Kidney glomerular epithelial cell (primary cell): Measurements from ENCODE around the gene UBA52.

ENCODE experiments used
- DNase-seq: peaks from one replicate; lab custom pipeline; 2025; lab: John Stamatoyannopoulos, UW

The UBA52 gene

GRCh38 chr19:18608805-18609716 is 37.4 kb downstream of the UBA52 start:
- no peak for DNase-seq

DNA sequence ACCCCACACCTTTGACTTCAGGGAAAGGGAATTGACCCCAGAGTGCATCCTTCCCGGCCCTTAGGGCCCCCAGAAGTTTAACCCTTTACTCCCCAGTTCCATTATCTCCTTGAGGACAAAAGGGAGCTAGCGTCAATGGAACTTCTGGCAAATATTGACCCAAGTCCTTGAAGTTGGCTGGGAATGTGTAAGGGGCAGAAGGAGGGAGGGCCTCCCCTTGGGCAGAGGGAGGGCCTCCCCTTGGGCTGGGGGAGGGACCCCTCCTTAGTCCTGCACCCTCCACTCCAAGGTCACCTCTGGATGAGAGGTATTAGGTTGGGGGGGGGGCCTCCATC is 38.0 kb downstream of the UBA52 start:
- no peak for DNase-seq

GRCh38 chr19:18610245-18610555 is 38.5 kb downstream of the UBA52 start:
- no peak for DNase-seq

- no peak for DNase-seq
These were observed 39.1 kb downstream of the UBA52 start for GRCh38 chr19:18610556-18611326.

GRCh38 chr19:18611327-18612050 is 39.8 kb downstream of the UBA52 start:
- DNase-seq = no peak

DNA sequence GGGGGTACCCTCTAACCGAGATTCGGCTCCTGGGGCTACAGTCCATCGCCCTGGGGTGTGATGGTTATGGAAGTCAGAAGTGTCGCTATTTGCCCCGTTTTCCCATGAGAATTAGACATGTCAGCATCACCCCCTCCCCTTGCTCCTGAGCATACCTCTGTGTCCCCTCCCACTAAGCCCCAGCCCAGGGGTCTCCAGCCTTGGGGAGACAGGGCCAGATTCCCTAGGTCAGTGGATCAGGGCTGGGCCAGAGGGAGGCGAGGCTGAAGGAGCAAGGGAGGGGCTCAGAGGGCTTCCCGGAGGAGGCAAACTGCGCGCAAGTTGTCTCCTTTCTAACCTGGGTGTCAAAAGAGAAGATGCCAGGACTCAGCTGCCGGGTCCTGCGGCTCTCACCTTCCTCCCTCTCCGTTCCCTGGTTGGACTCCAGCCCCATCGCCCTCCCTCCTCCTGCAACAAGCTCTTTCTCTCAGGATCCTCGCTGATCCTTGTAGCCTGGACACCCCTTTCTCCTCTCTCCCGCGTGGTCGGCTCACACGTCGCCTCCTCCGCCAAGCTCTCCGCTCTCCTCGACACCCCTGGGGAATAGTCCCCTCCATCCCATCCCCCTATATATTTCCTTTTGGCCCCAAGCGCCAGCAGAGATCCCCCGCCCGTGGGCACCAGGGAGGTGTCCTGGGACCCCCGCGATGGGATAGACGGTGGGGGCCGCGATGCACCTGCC is 40.6 kb downstream of the UBA52 start:
- DNase-seq = no peak

GRCh38 chr19:18612772-18613588 is 41.3 kb downstream of the UBA52 start, which contains the start of gene TMEM59L:
TMEM59L (plus strand) TSS chr19:18612870; CDS start chr19:18612959, 89 bp downstream.
- DNase-seq = no peak

DNA sequence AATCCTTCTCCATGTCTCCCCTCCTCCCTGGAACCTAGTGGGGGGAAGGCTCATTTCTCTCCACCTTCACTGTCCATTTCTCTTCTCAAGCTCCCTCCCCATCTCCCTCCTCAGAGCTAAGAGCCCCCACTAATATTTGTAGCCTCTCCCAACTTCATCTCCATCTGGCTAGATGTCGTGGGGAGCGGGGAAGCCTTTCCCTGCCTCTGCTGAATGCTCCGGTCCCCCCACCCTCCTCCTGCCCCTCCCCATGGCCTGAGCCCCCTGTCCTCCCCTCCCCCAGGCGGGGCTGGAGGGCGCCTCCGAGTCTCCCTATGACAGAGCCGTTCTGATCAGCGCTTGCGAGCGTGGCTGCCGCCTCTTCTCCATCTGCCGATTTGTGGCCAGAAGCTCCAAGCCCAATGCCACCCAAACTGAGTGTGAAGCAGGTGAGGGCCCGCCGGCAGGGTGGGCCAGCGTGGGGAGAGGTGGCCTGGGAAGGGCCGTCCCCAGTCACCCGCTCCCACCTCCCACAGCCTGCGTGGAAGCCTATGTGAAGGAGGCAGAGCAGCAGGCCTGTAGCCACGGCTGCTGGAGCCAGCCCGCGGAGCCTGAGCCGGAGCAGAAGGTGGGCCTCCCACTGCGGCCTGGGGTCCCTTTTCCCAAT is 42.1 kb downstream of the UBA52 start:
- DNase-seq = no peak

GRCh38 chr19:18616023-18616422 is 44.4 kb downstream of the UBA52 start:
- DNase-seq = no peak

DNA sequence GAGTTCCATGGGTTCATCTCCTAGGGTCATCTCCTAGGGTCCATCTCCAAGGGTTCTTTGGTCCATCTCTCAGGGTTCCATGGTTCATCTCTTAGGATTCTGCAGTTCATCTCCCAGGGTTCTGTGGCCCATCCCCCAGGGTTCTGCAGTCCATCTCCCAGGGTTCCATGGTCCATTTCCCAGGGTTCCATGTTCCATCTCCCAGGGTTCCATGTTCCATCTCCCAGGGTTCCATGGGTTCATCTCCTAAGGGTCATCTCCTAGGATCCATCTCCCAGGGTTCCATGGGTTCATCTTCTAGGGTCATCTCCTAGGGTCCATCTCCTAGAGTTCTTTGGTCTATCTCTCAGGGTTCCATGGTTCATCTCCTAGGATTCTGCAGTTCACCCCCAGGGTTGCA is 45.9 kb downstream of the UBA52 start:
- no peak for DNase-seq

- DNase-seq = no peak
These were observed 46.6 kb downstream of the UBA52 start for GRCh38 chr19:18618236-18618635.

GRCh38 chr19:18620311-18620710 is 48.7 kb downstream of the UBA52 start:
- no peak for DNase-seq

- no peak for DNase-seq
These were observed 49.2 kb downstream of the UBA52 start for GRCh38 chr19:18620902-18621301.

GRCh38 chr19:18626906-18627305 is 55.2 kb downstream of the UBA52 start:
- DNase-seq = no peak
